Adrenal gland (tissue), 5 donors: Measurements from ENCODE around the gene ATP9A.

ENCODE experiments used
- POLR2A ChIP-seq, 2 donors: fragments of 450-650 bp; IDR thresholded peaks; one replicate each; pipeline ENCODE4 v1.6.1; 2017; ENCODE audit warnings: antibody characterized with exemption in 2 of 2, mild to moderate bottlenecking in 2 of 2, moderate library complexity in 1 of 2
- TF ChIP-seq, protein P1 (sequence below), 6 experiments: fragments of 450-650 bp in 4 of 6; fragments of 200-600 bp in 2 of 6; sonication (generic) in 1 of 6; IDR thresholded peaks; 1 replicate in 5 of 6; 2 replicates in 1 of 6; pipeline versions ENCODE4 v1.5.1 to v1.8.0; 2016 to 2021; ENCODE audit warnings: antibody characterized with exemption in 6 of 6, mild to moderate bottlenecking in 2 of 6, moderate library complexity in 1 of 6
- donor health status: DM: no; HTN: no; CAD: no.

DNA sequence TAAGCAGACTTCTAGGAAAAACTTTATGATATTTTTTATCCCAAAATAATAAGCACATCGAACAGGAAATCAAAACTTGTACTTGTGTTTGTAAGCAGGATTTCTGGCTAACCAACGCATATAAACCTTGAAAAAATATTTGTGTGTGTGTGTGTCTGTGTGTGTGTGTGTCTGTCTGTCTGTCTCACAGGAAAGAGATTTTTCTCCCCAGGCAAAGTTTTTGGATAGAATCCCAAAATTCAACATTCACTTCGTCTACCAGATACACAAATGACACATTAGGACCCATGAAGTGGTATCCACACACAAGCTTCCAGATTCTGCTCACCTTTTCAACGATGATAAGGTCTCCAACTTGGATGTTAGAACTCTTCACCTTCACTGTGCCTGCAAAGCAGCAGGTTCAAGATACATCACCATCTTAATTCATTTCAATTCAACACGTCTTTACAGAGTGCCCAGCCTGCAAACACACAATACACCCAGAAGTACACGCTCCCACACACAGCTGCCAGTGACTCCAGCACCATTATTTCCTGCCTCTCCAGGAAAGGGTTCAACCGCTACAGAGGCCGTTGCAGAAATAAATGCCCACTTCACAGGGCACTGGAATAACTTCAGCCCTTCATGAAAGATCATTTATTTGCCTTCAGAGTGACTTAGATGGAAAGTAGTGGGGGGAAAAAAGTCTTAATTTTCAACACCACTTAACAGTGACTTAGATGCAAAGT, 70.9 kb downstream of the ATP9A start:
- TF ChIP-seq, protein P1, sequence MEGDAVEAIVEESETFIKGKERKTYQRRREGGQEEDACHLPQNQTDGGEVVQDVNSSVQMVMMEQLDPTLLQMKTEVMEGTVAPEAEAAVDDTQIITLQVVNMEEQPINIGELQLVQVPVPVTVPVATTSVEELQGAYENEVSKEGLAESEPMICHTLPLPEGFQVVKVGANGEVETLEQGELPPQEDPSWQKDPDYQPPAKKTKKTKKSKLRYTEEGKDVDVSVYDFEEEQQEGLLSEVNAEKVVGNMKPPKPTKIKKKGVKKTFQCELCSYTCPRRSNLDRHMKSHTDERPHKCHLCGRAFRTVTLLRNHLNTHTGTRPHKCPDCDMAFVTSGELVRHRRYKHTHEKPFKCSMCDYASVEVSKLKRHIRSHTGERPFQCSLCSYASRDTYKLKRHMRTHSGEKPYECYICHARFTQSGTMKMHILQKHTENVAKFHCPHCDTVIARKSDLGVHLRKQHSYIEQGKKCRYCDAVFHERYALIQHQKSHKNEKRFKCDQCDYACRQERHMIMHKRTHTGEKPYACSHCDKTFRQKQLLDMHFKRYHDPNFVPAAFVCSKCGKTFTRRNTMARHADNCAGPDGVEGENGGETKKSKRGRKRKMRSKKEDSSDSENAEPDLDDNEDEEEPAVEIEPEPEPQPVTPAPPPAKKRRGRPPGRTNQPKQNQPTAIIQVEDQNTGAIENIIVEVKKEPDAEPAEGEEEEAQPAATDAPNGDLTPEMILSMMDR (IDR thresholded peaks at IDR 0.05) = no peak
- no peak for TF ChIP-seq POLR2A (IDR thresholded peaks at IDR 0.05)
